Measurements from ENCODE around the gene CSPG5. TPM values are rescaled to one million over a fixed set of nuclear protein-coding genes. Genes with fewer than 3 reads are reported as not detected.

CSPG5 gene
- total and polyA plus RNA-seq, 5 donors from 2014 or later, result 0.25 TPM; not detected in 4

- Mint-ChIP-seq H3K27ac (no peak overlapping the region), H3K9me3 (peaks cover 0 to 1% (median 0%) of the 10 kb centered on the region in 7 donors), H3K36me3 (no peaks in the 10 kb centered on the region), H3K4me3 (no peak overlapping the region), H3K27me3 (peaks cover 31% of the 10 kb centered on the region), H3K4me1 (no peaks in the 10 kb centered on the region)
- Histone ChIP-seq H3K27ac (ENCODE audit: insufficient read depth, low read length, poor library complexity, severe bottlenecking) (no peak overlapping the region), H3K9me3 (ENCODE audit: control insufficient read depth in 2 of 2, low read length in 2 of 2) (peaks cover 0 to 2% of the 10 kb centered on the region in 2 experiments), H3K4me3 (ENCODE audit: low read depth, low read length) (no peak overlapping the region), H3K27me3 (ENCODE audit: control insufficient read depth, insufficient read depth, low read length) (peaks cover 4% of the 10 kb centered on the region), H3K4me1 (ENCODE audit: control insufficient read depth, insufficient read depth, low read length, poor library complexity, severe bottlenecking) (no peaks in the 10 kb centered on the region), H3K36me3 (ENCODE audit: control insufficient read depth, insufficient read depth, low read length) (no peaks in the 10 kb centered on the region)
- ATAC-seq (ENCODE audit: low read depth in 2 of 2) (no peak), DNase-seq (no peak)
These were observed 24.3 kb downstream of the CSPG5 start for GRCh38 chr3:47554335-47554734.

DNA sequence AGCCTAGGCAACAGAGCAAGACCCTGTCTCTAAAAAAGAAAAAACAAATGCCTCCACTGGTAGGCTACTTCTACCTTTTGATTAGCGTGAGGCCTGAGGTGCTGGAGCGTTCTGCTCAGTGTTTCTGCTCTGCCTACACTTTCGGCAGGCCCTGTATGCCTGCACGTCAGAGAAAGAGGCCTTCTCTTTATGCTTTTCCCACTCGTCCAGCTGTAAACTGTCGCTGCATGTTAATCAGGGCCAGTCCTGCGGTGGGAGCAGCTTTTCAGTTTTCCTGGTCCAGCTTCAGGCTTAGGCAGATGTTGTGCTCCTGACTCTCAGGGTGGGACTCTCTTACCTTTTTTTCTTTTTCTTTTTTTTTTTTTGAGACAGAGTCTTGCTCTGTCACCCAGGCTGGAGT lies 25.3 kb downstream of the CSPG5 start:
- Mint-ChIP-seq H3K27ac (no peak overlapping the region), H3K9me3 (peaks cover 0 to 1% (median 0%) of the 10 kb centered on the region in 7 donors), H3K4me3 (no peak overlapping the region), H3K4me1 (no peaks in the 10 kb centered on the region), H3K27me3 (peaks cover 36% of the 10 kb centered on the region), H3K36me3 (no peaks in the 10 kb centered on the region)
- no peak overlapping the region for H3K27ac ChIP-seq (ENCODE audit: insufficient read depth, low read length, poor library complexity, severe bottlenecking)
- H3K9me3 ChIP-seq (ENCODE audit: control insufficient read depth in 2 of 2, low read length in 2 of 2), result peaks cover 0 to 2% of the 10 kb centered on the region in 2 experiments
- ATAC-seq (ENCODE audit: low read depth in 2 of 2) (no peak), DNase-seq (no peak)
- H3K4me3 ChIP-seq (ENCODE audit: low read depth, low read length), result no peak overlapping the region
- no peaks in the 10 kb centered on the region for H3K4me1 ChIP-seq (ENCODE audit: control insufficient read depth, insufficient read depth, low read length, poor library complexity, severe bottlenecking)
- H3K27me3 ChIP-seq (ENCODE audit: control insufficient read depth, insufficient read depth, low read length), result peaks cover 4% of the 10 kb centered on the region
- no peaks in the 10 kb centered on the region for H3K36me3 ChIP-seq (ENCODE audit: control insufficient read depth, insufficient read depth, low read length)

- Mint-ChIP-seq H3K9me3 (no peaks in the 10 kb centered on the region), H3K4me1 (no peaks in the 10 kb centered on the region), H3K36me3 (no peaks in the 10 kb centered on the region), H3K27me3 (peaks cover 16% of the 10 kb centered on the region), H3K4me3 (no peak overlapping the region), H3K27ac (no peak overlapping the region)
- no peaks in the 10 kb centered on the region for H3K36me3 ChIP-seq (ENCODE audit: control insufficient read depth, insufficient read depth, low read length)
- DNase-seq, result no peak
- H3K4me3 ChIP-seq (ENCODE audit: low read depth, low read length), result no peak overlapping the region
- H3K27me3 ChIP-seq (ENCODE audit: control insufficient read depth, insufficient read depth, low read length), result no peaks in the 10 kb centered on the region
- H3K9me3 ChIP-seq (ENCODE audit: control insufficient read depth in 2 of 2, low read length in 2 of 2), result no peaks in the 10 kb centered on the region
- ATAC-seq (ENCODE audit: low read depth in 2 of 2), result no peak
- no peaks in the 10 kb centered on the region for H3K4me1 ChIP-seq (ENCODE audit: control insufficient read depth, insufficient read depth, low read length, poor library complexity, severe bottlenecking)
- H3K27ac ChIP-seq (ENCODE audit: insufficient read depth, low read length, poor library complexity, severe bottlenecking), result no peak overlapping the region
These were observed 36.0 kb downstream of the CSPG5 start for GRCh38 chr3:47542471-47543173.

DNA sequence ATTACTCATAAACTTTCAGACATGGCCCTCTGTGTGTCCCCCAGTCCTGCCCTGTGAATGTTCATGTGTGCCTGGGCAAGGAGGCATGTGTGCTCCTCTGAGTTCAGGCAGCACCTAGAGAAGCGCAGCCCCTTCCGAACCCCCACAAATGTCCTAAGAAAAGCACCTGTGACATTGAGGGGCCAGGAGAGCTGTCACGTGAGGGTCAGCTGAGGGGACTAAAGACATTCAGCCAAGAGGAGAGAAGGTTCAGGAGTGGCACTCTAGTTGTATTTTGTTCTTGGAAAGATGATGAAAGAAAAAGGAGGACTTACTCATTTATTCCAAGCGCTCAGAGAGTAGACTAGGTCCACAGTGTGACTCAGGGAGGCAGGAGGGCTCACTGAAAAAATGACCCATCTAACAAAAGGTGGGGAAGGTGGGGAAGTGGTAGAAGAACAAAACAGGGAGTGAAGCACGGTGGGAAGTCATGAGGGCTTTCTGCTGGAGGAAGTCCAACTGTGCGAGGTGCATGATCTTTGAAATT lies 37.0 kb downstream of the CSPG5 start:
- no peak for DNase-seq
- Histone ChIP-seq H3K4me3 (ENCODE audit: low read depth, low read length) (no peak overlapping the region), H3K9me3 (ENCODE audit: control insufficient read depth in 2 of 2, low read length in 2 of 2) (no peaks in the 10 kb centered on the region), H3K36me3 (ENCODE audit: control insufficient read depth, insufficient read depth, low read length) (no peaks in the 10 kb centered on the region), H3K27ac (ENCODE audit: insufficient read depth, low read length, poor library complexity, severe bottlenecking) (no peak overlapping the region), H3K4me1 (ENCODE audit: control insufficient read depth, insufficient read depth, low read length, poor library complexity, severe bottlenecking) (no peaks in the 10 kb centered on the region), H3K27me3 (ENCODE audit: control insufficient read depth, insufficient read depth, low read length) (no peaks in the 10 kb centered on the region)
- Mint-ChIP-seq H3K4me1 (no peaks in the 10 kb centered on the region), H3K27me3 (peaks cover 23% of the 10 kb centered on the region), H3K4me3 (no peak overlapping the region), H3K27ac (no peak overlapping the region), H3K36me3 (no peaks in the 10 kb centered on the region), H3K9me3 (no peaks in the 10 kb centered on the region)
- ATAC-seq (ENCODE audit: low read depth in 2 of 2), result no peak

GRCh38 chr3:47540281-47540680 lies 38.4 kb downstream of the CSPG5 start:
- Mint-ChIP-seq H3K36me3 (no peaks in the 10 kb centered on the region), H3K27ac (no peak overlapping the region), H3K27me3 (peaks cover 23% of the 10 kb centered on the region), H3K9me3 (no peaks in the 10 kb centered on the region), H3K4me1 (no peaks in the 10 kb centered on the region), H3K4me3 (no peak overlapping the region)
- Histone ChIP-seq H3K27me3 (ENCODE audit: control insufficient read depth, insufficient read depth, low read length) (no peaks in the 10 kb centered on the region), H3K36me3 (ENCODE audit: control insufficient read depth, insufficient read depth, low read length) (no peaks in the 10 kb centered on the region), H3K4me3 (ENCODE audit: low read depth, low read length) (no peak overlapping the region), H3K27ac (ENCODE audit: insufficient read depth, low read length, poor library complexity, severe bottlenecking) (no peak overlapping the region), H3K4me1 (ENCODE audit: control insufficient read depth, insufficient read depth, low read length, poor library complexity, severe bottlenecking) (no peaks in the 10 kb centered on the region), H3K9me3 (ENCODE audit: control insufficient read depth in 2 of 2, low read length in 2 of 2) (no peaks in the 10 kb centered on the region)
- DNase-seq (no peak), ATAC-seq (ENCODE audit: low read depth in 2 of 2) (no peak)

GRCh38 chr3:47536967-47537366 lies 41.7 kb downstream of the CSPG5 start:
- no peaks in the 10 kb centered on the region for H3K4me1 Mint-ChIP-seq

GRCh38 chr3:47536221-47536891 lies 42.3 kb downstream of the CSPG5 start:
- H3K27ac Mint-ChIP-seq, result no peak overlapping the region

More at GRCh38 chr3:47536967-47537366, 41.7 kb downstream of the CSPG5 start:
- H3K36me3 Mint-ChIP-seq, result no peaks in the 10 kb centered on the region
- DNase-seq (no peak), ATAC-seq (ENCODE audit: low read depth in 2 of 2) (no peak)
- no peak overlapping the region for H3K4me3 ChIP-seq (ENCODE audit: low read depth, low read length)
- H3K36me3 ChIP-seq (ENCODE audit: control insufficient read depth, insufficient read depth, low read length), result no peaks in the 10 kb centered on the region
- no peaks in the 10 kb centered on the region for H3K27me3 ChIP-seq (ENCODE audit: control insufficient read depth, insufficient read depth, low read length)
- H3K9me3 ChIP-seq (ENCODE audit: control insufficient read depth in 2 of 2, low read length in 2 of 2), result no peaks in the 10 kb centered on the region
- no peaks in the 10 kb centered on the region for H3K4me1 ChIP-seq (ENCODE audit: control insufficient read depth, insufficient read depth, low read length, poor library complexity, severe bottlenecking)
- no peak overlapping the region for H3K27ac Mint-ChIP-seq
- no peak overlapping the region for H3K4me3 Mint-ChIP-seq
- H3K9me3 Mint-ChIP-seq, result no peaks in the 10 kb centered on the region
- H3K27me3 Mint-ChIP-seq, result peaks cover 34% of the 10 kb centered on the region
- H3K27ac ChIP-seq (ENCODE audit: insufficient read depth, low read length, poor library complexity, severe bottlenecking), result no peak overlapping the region

More at GRCh38 chr3:47536221-47536891, 42.3 kb downstream of the CSPG5 start:
- no peak overlapping the region for H3K4me3 ChIP-seq (ENCODE audit: low read depth, low read length)
- Mint-ChIP-seq H3K9me3 (no peaks in the 10 kb centered on the region), H3K27me3 (peaks cover 32% of the 10 kb centered on the region), H3K4me1 (no peaks in the 10 kb centered on the region), H3K36me3 (no peaks in the 10 kb centered on the region), H3K4me3 (no peak overlapping the region)
- no peak overlapping the region for H3K27ac ChIP-seq (ENCODE audit: insufficient read depth, low read length, poor library complexity, severe bottlenecking)
- H3K36me3 ChIP-seq (ENCODE audit: control insufficient read depth, insufficient read depth, low read length), result no peaks in the 10 kb centered on the region
- no peaks in the 10 kb centered on the region for H3K4me1 ChIP-seq (ENCODE audit: control insufficient read depth, insufficient read depth, low read length, poor library complexity, severe bottlenecking)
- no peak for ATAC-seq (ENCODE audit: low read depth in 2 of 2)
- DNase-seq, result no peak
- no peaks in the 10 kb centered on the region for H3K9me3 ChIP-seq (ENCODE audit: control insufficient read depth in 2 of 2, low read length in 2 of 2)
- H3K27me3 ChIP-seq (ENCODE audit: control insufficient read depth, insufficient read depth, low read length), result no peaks in the 10 kb centered on the region

Data from CD4-positive, CD25-positive, alpha-beta regulatory T cell (primary cell).